ENCODE data around the gene COA3.

- no peak for TF ChIP-seq POLR2A (IDR thresholded peaks at IDR 0.05)
- TF ChIP-seq, protein P1, sequence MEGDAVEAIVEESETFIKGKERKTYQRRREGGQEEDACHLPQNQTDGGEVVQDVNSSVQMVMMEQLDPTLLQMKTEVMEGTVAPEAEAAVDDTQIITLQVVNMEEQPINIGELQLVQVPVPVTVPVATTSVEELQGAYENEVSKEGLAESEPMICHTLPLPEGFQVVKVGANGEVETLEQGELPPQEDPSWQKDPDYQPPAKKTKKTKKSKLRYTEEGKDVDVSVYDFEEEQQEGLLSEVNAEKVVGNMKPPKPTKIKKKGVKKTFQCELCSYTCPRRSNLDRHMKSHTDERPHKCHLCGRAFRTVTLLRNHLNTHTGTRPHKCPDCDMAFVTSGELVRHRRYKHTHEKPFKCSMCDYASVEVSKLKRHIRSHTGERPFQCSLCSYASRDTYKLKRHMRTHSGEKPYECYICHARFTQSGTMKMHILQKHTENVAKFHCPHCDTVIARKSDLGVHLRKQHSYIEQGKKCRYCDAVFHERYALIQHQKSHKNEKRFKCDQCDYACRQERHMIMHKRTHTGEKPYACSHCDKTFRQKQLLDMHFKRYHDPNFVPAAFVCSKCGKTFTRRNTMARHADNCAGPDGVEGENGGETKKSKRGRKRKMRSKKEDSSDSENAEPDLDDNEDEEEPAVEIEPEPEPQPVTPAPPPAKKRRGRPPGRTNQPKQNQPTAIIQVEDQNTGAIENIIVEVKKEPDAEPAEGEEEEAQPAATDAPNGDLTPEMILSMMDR (IDR thresholded peaks at IDR 0.05): no peak
Measured at GRCh38 chr17:42830971-42831370, 32.5 kb upstream of the COA3 start.

All from Peyer's patch (tissue), 4 donors.